Natural killer cell (primary cell): ENCODE data around the gene RAPGEF4. TPM values are rescaled to one million over a fixed set of nuclear protein-coding genes. Genes with fewer than 3 reads are reported as not detected.

Source experiments
- ATAC-seq, 3 donors: fragments of 150-1000 bp in 2 of 3; fragments of 200-7000 bp in 1 of 3; cut with Tn5 transposase; 1 replicate in 1 of 3; 2 replicates in 2 of 3; pipeline ENCODE4 v1.10.0; 2021; ENCODE audit warnings: mild to moderate bottlenecking in 2 of 3, moderate library complexity in 2 of 3
- DNase-seq, 2 donors: peaks; one replicate each; pipeline versions ENCODE4 v3.0.0 to v3.0.0-alpha.2; 2013 to 2021; ENCODE audit warnings: mixed read lengths in 1 of 2
- H3K27ac ChIP-seq: one replicate; pipeline ENCODE4 v1.5.1; 2013; ENCODE audit warnings: mild to moderate bottlenecking, low read length
- H3K27me3 ChIP-seq: one replicate; pipeline ENCODE4 v1.6.1; 2013; ENCODE audit warnings: low read length; ENCODE audit not compliant: control insufficient read depth, insufficient read depth
- H3K36me3 ChIP-seq: one replicate; pipeline ENCODE4 v1.6.1; 2013; ENCODE audit warnings: low read length; ENCODE audit not compliant: control insufficient read depth, insufficient read depth
- H3K4me1 ChIP-seq: one replicate; pipeline ENCODE4 v1.6.1; 2013; ENCODE audit warnings: low read length; ENCODE audit not compliant: control insufficient read depth, insufficient read depth
- H3K4me3 ChIP-seq: one replicate; pipeline ENCODE4 v1.5.1; 2013; ENCODE audit warnings: low read length
- H3K9me3 ChIP-seq: one replicate; pipeline ENCODE4 v1.6.1; 2013; ENCODE audit warnings: low read length; ENCODE audit not compliant: control insufficient read depth, insufficient read depth
- H3K27ac Mint-ChIP-seq, 2 donors: one replicate each; pipeline ENCODE4 v1.8.0; 2022; ENCODE audit warnings: mild to moderate bottlenecking in 2 of 2, mixed read lengths in 2 of 2, moderate library complexity in 1 of 2
- H3K27me3 Mint-ChIP-seq, 2 donors: one replicate each; pipeline ENCODE4 v1.8.0; 2022; ENCODE audit warnings: low read depth in 2 of 2, mixed read lengths in 2 of 2
- H3K36me3 Mint-ChIP-seq: one replicate; pipeline ENCODE4 v1.8.0; 2022; ENCODE audit warnings: mixed read lengths
- H3K4me1 Mint-ChIP-seq, 2 donors: one replicate each; pipeline ENCODE4 v1.8.0; 2022; ENCODE audit warnings: mixed read lengths in 2 of 2
- H3K4me3 Mint-ChIP-seq: one replicate; pipeline ENCODE4 v1.8.0; 2022; ENCODE audit warnings: mild to moderate bottlenecking, moderate library complexity, mixed read lengths
- H3K9me3 Mint-ChIP-seq, 2 donors: one replicate each; pipeline ENCODE4 v1.8.0; 2022; ENCODE audit warnings: mixed read lengths in 2 of 2
- WGBS: methylation state at CpG from one replicate; pipeline ENCODE4 v1.1.7; 2013; ENCODE audit warnings: missing lambda C conversion rate; ENCODE audit not compliant: insufficient coverage; 5-methylcytosine and 5-hydroxymethylcytosine counted together
- intact Hi-C: fragments of 100-400 bp; cut with micrococcal nuclease; formaldehyde crosslinking; loops from one replicate; pipeline ENCODE4 v1.14.2; 2022
- total RNA-seq, 4 donors: library from RNA; stranded (reverse); fragments of 120-200 nt in 1 of 4; gene quantifications; one replicate each; pipeline versions ENCODE4 v1.2.3 to v1.2.4, GENCODE V29; 2013 to 2022
- TF ChIP-seq, protein P1 (sequence below): fragments of 200-600 bp; IDR thresholded peaks from one replicate; pipeline ENCODE4 v1.8.0; 2022; ENCODE audit warnings: antibody characterized with exemption

Gene RAPGEF4
- total RNA-seq, 3 donors from 2014 or later (not counting 1 experiment from before 2014, with no cell fraction given), result 0.50 TPM; not detected in 2

DNA sequence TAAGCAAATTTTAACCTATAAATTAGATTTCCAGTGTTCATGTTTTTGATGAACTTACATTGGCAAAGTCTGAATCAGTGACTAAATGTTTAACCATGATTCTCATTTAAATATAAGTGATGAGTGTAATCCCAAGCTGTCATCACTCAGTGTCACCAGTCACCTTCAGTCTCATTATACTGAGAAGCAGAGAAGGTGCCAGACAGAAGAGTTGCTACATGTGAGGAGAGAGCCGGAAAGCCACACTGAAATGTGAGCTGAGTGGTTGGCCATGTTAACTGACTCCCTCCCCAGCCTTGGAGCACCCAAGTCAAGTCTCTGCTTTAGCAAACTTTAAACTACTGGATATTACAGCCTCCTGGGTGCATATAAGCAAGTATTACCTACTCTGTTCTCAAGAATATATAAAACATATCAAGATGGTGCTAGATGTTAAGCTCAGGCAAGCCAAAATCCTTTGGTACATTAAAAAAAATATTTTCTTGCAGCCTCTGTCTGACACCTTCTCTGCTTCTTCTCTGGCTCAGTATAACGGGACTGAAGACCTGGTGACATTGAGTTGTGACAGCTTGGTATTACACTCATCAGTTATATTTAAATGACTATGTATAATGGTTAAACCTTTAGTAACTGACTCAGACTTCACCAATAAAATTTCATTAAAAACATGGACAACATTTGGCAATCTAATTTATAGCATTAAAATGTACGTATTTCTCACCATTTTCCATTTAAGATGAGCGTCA lies 264.2 kb downstream of the RAPGEF4 start:
- ATAC-seq, result no peak
- Mint-ChIP-seq H3K36me3 (no peaks in the 10 kb centered on the region), H3K4me1 (no peaks in the 10 kb centered on the region), H3K4me3 (no peak overlapping the region), H3K27ac (no peak overlapping the region), H3K9me3 (no peaks in the 10 kb centered on the region), H3K27me3 (peaks cover 15 to 56% of the 10 kb centered on the region in 2 donors)
- Histone ChIP-seq H3K36me3 (no peaks in the 10 kb centered on the region), H3K27ac (no peak overlapping the region), H3K4me3 (no peak overlapping the region), H3K9me3 (no peaks in the 10 kb centered on the region), H3K27me3 (no peaks in the 10 kb centered on the region), H3K4me1 (no peaks in the 10 kb centered on the region)
- intact Hi-C loops, result no loop called here
- TF ChIP-seq, protein P1, sequence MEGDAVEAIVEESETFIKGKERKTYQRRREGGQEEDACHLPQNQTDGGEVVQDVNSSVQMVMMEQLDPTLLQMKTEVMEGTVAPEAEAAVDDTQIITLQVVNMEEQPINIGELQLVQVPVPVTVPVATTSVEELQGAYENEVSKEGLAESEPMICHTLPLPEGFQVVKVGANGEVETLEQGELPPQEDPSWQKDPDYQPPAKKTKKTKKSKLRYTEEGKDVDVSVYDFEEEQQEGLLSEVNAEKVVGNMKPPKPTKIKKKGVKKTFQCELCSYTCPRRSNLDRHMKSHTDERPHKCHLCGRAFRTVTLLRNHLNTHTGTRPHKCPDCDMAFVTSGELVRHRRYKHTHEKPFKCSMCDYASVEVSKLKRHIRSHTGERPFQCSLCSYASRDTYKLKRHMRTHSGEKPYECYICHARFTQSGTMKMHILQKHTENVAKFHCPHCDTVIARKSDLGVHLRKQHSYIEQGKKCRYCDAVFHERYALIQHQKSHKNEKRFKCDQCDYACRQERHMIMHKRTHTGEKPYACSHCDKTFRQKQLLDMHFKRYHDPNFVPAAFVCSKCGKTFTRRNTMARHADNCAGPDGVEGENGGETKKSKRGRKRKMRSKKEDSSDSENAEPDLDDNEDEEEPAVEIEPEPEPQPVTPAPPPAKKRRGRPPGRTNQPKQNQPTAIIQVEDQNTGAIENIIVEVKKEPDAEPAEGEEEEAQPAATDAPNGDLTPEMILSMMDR, result no peak
- no peak for DNase-seq
- WGBS, result 100% methylated on average over 3 of the region's 4 CpGs

DNA sequence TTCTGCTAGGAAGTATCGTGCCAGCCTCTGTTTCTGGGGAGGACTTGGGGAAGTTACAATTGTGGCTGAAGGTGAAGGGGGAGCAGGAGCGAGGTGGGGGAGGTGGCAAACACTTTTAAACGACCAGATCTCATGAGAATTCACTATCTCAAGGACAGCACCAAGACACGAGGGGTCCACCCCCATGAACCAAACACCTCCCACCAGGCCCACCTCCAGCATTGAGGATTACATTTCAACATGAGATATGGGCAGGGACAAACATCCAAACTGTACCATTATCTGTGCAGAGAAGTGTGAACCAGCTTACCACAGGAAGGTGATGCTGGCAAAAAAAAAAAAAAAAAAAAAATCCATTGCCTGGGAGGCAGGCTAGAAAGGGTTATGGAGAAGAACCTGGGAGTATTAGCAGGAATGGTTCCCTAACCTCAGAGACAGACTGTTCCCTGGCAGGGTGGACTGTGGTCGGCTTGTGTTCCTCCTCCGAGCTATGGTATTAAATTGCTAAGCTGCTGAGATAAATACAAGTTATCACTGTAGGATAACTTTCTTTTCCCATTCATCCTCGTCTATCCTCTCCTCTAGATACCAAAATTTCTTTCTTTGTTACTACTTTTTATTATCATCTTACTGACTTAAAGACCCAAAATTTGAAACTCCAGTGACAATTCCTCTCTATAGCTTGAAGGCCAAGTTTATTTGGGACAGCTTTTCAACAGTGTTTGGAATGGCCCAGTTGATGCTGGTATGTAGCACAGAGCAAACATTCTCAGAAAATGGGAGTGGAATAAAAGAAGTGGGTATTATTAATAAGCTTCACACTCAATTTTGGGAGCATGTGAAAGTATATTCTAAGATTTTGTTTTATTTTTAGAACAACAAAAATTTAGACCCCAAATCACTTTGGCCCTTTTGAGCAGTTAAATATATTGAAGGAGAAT lies 266.3 kb downstream of the RAPGEF4 start:
- DNase-seq, result no peak
- no peak overlapping the region for H3K4me3 Mint-ChIP-seq
- H3K4me1 Mint-ChIP-seq, result no peaks in the 10 kb centered on the region
- H3K36me3 Mint-ChIP-seq, result no peaks in the 10 kb centered on the region
- Histone ChIP-seq H3K27me3 (no peaks in the 10 kb centered on the region), H3K4me1 (no peaks in the 10 kb centered on the region), H3K4me3 (no peak overlapping the region), H3K36me3 (no peaks in the 10 kb centered on the region), H3K9me3 (no peaks in the 10 kb centered on the region), H3K27ac (no peak overlapping the region)
- no peak for ATAC-seq
- no peaks in the 10 kb centered on the region for H3K9me3 Mint-ChIP-seq
- intact Hi-C loops, result no loop called here
- H3K27me3 Mint-ChIP-seq, result peaks cover 11 to 40% of the 10 kb centered on the region in 2 donors
- 63% methylated on average over 5 of the region's 7 CpGs for WGBS
- TF ChIP-seq, protein P1, result no peak
- H3K27ac Mint-ChIP-seq, result no peak overlapping the region

DNA sequence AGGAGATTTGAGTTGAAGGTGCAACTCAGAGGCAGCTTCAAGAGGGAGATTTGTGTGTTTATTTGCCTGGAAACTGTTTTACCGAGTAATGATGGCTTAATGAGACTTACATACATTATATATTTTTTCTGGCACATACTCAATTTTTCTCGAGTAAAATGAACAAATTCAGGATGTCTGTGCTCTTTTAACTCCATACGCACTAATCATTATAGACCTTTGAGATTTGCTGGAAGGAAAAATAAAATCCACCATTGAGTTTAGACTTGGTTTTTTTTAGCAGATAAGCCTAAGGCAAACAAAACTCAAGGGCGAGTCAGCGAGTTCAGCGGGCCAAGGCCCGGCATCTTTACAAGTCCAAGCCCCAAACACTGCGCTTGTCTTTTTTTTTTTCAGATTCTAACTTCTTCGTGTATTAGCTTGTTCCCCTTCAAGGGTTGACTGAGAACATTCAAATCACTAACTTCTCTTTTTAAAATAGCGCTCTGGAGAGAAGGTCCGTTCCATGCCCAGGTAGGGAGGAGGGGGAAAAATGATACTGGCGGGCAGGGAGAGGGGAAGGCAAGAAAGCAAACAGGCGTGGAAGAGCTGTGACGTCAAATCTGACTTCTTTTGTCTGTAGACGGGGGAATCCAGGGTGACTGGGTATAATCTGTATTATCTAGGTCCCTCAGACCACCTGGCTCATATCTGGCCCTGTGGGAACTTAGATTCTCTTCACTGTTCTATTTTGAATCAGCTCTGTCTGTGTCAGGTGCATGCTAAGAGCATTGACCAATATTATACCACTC lies 267.3 kb downstream of the RAPGEF4 start:
- no peak overlapping the region for H3K4me3 ChIP-seq
- H3K27ac Mint-ChIP-seq, result no peak overlapping the region
- H3K36me3 ChIP-seq, result no peaks in the 10 kb centered on the region
- peaks cover 11 to 39% of the 10 kb centered on the region in 2 donors for H3K27me3 Mint-ChIP-seq
- TF ChIP-seq, protein P1, result no peak
- no peak overlapping the region for H3K4me3 Mint-ChIP-seq
- intact Hi-C loops, result no loop called here
- no peaks in the 10 kb centered on the region for H3K9me3 ChIP-seq
- DNase-seq, result no peak
- 76% methylated on average over 14 of the region's 15 CpGs for WGBS
- no peaks in the 10 kb centered on the region for H3K4me1 Mint-ChIP-seq
- no peak for ATAC-seq
- no peaks in the 10 kb centered on the region for H3K4me1 ChIP-seq
- no peaks in the 10 kb centered on the region for H3K9me3 Mint-ChIP-seq
- no peak overlapping the region for H3K27ac ChIP-seq
- no peaks in the 10 kb centered on the region for H3K36me3 Mint-ChIP-seq
- H3K27me3 ChIP-seq, result no peaks in the 10 kb centered on the region
